HG03342 (cell line): ENCODE results near the gene CLBA1.
"Not testable (repeated sequence)": the region's sequence is repeated elsewhere in the genome, so short reads cannot be mapped to it uniquely, and the experiment has no call there.

Source experiments
- ATAC-seq: cut with Tn5 transposase; IDR thresholded peaks from one replicate; pipeline ENCODE4 v1.9.1; 2021; ENCODE audit warnings: mild to moderate bottlenecking, moderate library complexity; ENCODE audit not compliant: unreplicated experiment

The CLBA1 gene

GRCh38 chr14:104985675-104986486 lies at the start of gene CLBA1:
Gene CLBA1, plus strand, starts transcription at chr14:104985788. Its CDS starts 644 bp downstream, at chr14:104986432.
- ATAC-seq: peak; percentile 94

GRCh38 chr14:104935955-104936354 lies 49.6 kb upstream of the CLBA1 start:
- no peak for ATAC-seq

GRCh38 chr14:104936361-104937155 lies 49.0 kb upstream of the CLBA1 start:
- ATAC-seq: no peak

GRCh38 chr14:104937161-104937560 lies 48.4 kb upstream of the CLBA1 start:
- no peak for ATAC-seq

GRCh38 chr14:104937694-104938365 lies 47.8 kb upstream of the CLBA1 start:
- ATAC-seq: no peak

- no peak for ATAC-seq
Observed at GRCh38 chr14:104938436-104938835, 47.2 kb upstream of the CLBA1 start.

GRCh38 chr14:104938960-104939359 lies 46.6 kb upstream of the CLBA1 start:
- ATAC-seq: no peak

GRCh38 chr14:104939666-104940410 lies 45.8 kb upstream of the CLBA1 start:
- no peak for ATAC-seq

GRCh38 chr14:104940526-104941150 lies 45.0 kb upstream of the CLBA1 start:
- no peak for ATAC-seq

GRCh38 chr14:104941508-104942365 lies 43.9 kb upstream of the CLBA1 start:
- no peak for ATAC-seq

- no peak for ATAC-seq
Observed at GRCh38 chr14:104942586-104942985, 43.0 kb upstream of the CLBA1 start.

- ATAC-seq: not testable (repeated sequence)
Observed at GRCh38 chr14:104943216-104944015, 42.2 kb upstream of the CLBA1 start.

GRCh38 chr14:104944016-104944308 lies 41.6 kb upstream of the CLBA1 start:
- not testable (repeated sequence) for ATAC-seq

- ATAC-seq: not testable (repeated sequence)
Observed at GRCh38 chr14:104944436-104945205, 41.0 kb upstream of the CLBA1 start.

- not testable (repeated sequence) for ATAC-seq
Observed at GRCh38 chr14:104945266-104945665, 40.3 kb upstream of the CLBA1 start.

- ATAC-seq: not testable (repeated sequence)
Observed at GRCh38 chr14:104945986-104946965, 39.3 kb upstream of the CLBA1 start.

GRCh38 chr14:104947201-104947600 lies 38.4 kb upstream of the CLBA1 start:
- ATAC-seq: not testable (repeated sequence)
